Naive thymus-derived CD4-positive, alpha-beta T cell (primary cell): ENCODE measurements around the gene KLHDC9. TPM values are rescaled to one million over a fixed set of nuclear protein-coding genes. Genes with fewer than 3 reads are reported as not detected.
A peak's percentile ranks its signal among the peaks of the same experiment; 100 is the strongest.

ENCODE experiments used
- ATAC-seq: fragments of 150-1000 bp; cut with Tn5 transposase; 2 replicates; pipeline ENCODE4 v1.10.0; 2021; ENCODE audit warnings: mild to moderate bottlenecking, moderate library complexity
- CTCF ChIA-PET: fragments of 350-600 bp; sonication (Branson Sonifier 250); formaldehyde crosslinking; loops from one replicate; lab custom pipeline; 2021; ENCODE audit warnings: antibody characterized with exemption; lab: Charles Lee
- POLR2A ChIA-PET: fragments of 350-600 bp; sonication (Branson Sonifier 250); formaldehyde crosslinking; loops from one replicate; lab custom pipeline; 2021; ENCODE audit warnings: antibody characterized with exemption, inconsistent platforms; lab: Charles Lee
- DNase-seq, 9 donors: peaks; one replicate each; pipeline versions ENCODE4 v3.0.0 to v3.0.0-alpha.2; 2020 to 2022; ENCODE audit warnings: mixed read lengths in 1 of 9
- H3K27ac ChIP-seq: one replicate; pipeline ENCODE4 v1.7.0; 2013; ENCODE audit warnings: mild to moderate bottlenecking, low read depth, low read length, moderate library complexity
- H3K27me3 ChIP-seq, 2 donors: one replicate each; pipeline ENCODE4 v1.7.0; 2013; ENCODE audit warnings: low read length in 2 of 2, mild to moderate bottlenecking in 2 of 2, moderate library complexity in 2 of 2; ENCODE audit not compliant: control insufficient read depth in 2 of 2, insufficient read depth in 2 of 2
- H3K36me3 ChIP-seq, 3 experiments: 1 replicate in 2 of 3; 2 replicates in 1 of 3; pipeline ENCODE4 v1.7.0; 2013; ENCODE audit warnings: low read length in 3 of 3, mild to moderate bottlenecking in 3 of 3, moderate library complexity in 1 of 3; ENCODE audit not compliant: insufficient read depth in 3 of 3, control insufficient read depth in 2 of 3
- H3K4me1 ChIP-seq, 2 donors: one replicate each; pipeline ENCODE4 v1.7.0; 2013; ENCODE audit warnings: low read length in 2 of 2, mild to moderate bottlenecking in 2 of 2, moderate library complexity in 1 of 2; ENCODE audit not compliant: control insufficient read depth in 2 of 2, insufficient read depth in 2 of 2
- H3K4me3 ChIP-seq: 2 replicates; pipeline ENCODE4 v1.7.0; 2013; ENCODE audit warnings: mild to moderate bottlenecking, low read length
- H3K9me3 ChIP-seq, 3 experiments: 1 replicate in 2 of 3; 2 replicates in 1 of 3; pipeline ENCODE4 v1.7.0; 2013; ENCODE audit warnings: low read length in 3 of 3; ENCODE audit not compliant: control insufficient read depth in 2 of 3
- H3K27ac Mint-ChIP-seq, 9 donors: one replicate each; pipeline ENCODE4 v1.8.0; 2020 to 2022; ENCODE audit warnings: mixed read lengths in 9 of 9, mild to moderate bottlenecking in 8 of 9, moderate library complexity in 5 of 9, inconsistent platforms in 2 of 9
- H3K27me3 Mint-ChIP-seq, 5 donors: one replicate each; pipeline ENCODE4 v1.8.0; 2021 to 2022; ENCODE audit warnings: mixed read lengths in 5 of 5, mild to moderate bottlenecking in 1 of 5
- H3K36me3 Mint-ChIP-seq, 5 donors: one replicate each; pipeline ENCODE4 v1.8.0; 2020 to 2022; ENCODE audit warnings: mixed read lengths in 5 of 5, mild to moderate bottlenecking in 3 of 5, inconsistent platforms in 1 of 5
- H3K4me1 Mint-ChIP-seq, 7 donors: one replicate each; pipeline ENCODE4 v1.8.0; 2020 to 2022; ENCODE audit warnings: mixed read lengths in 7 of 7, mild to moderate bottlenecking in 3 of 7, inconsistent platforms in 1 of 7
- H3K4me3 Mint-ChIP-seq, 10 donors: one replicate each; pipeline ENCODE4 v1.8.0; 2020 to 2022; ENCODE audit warnings: mild to moderate bottlenecking in 10 of 10, mixed read lengths in 10 of 10, moderate library complexity in 6 of 10, inconsistent platforms in 2 of 10
- H3K9me3 Mint-ChIP-seq, 11 donors: one replicate each; pipeline ENCODE4 v1.8.0; 2020 to 2022; ENCODE audit warnings: mixed read lengths in 11 of 11, mild to moderate bottlenecking in 4 of 11, inconsistent platforms in 1 of 11, moderate library complexity in 1 of 11
- intact Hi-C, 2 donors: fragments of 100-400 bp; cut with micrococcal nuclease; formaldehyde crosslinking; loops; one replicate each; pipeline ENCODE4 v1.15.1; 2023
- polyA plus RNA-seq, 2 donors: library from polyadenylated mRNA; unstranded; fragments of 300-500 nt; fragmentation: Illumina TruSeq; gene quantifications; one replicate each; pipeline ENCODE4 v1.2.3, GENCODE V29; 2021
- total RNA-seq, 6 experiments: library from RNA in 5 of 6; stranded (reverse) in 5 of 6; gene quantifications; 1 replicate in 5 of 6; 2 replicates in 1 of 6; pipeline ENCODE4 v1.2.3 and lab custom pipeline; 2021 to 2026

Gene KLHDC9
- total and polyA plus RNA-seq, 7 experiments from 2014 or later: 0.40 to 1.1 (median 0.74) TPM; not detected in 4

GRCh38 chr1:161089938-161090337 is 8.2 kb upstream of the KLHDC9 start:
- no peaks in the 10 kb centered on the region for H3K36me3 ChIP-seq
- no peak for ATAC-seq
- Mint-ChIP-seq H3K36me3 (no peaks in the 10 kb centered on the region), H3K27me3 (peaks cover 0 to 4% (median 0%) of the 10 kb centered on the region in 5 donors), H3K9me3 (peaks cover 0 to 5% (median 0%) of the 10 kb centered on the region in 11 donors), H3K4me3 (no peak overlapping the region), H3K27ac (no peak overlapping the region), H3K4me1 (peaks cover 6 to 40% (median 17%) of the 10 kb centered on the region in 7 donors)
- no peaks in the 10 kb centered on the region for H3K4me1 ChIP-seq
- H3K27ac ChIP-seq: no peak overlapping the region
- CTCF ChIA-PET: interaction anchor here (0.6 kb wide), 2 partner anchors 17 to 52 kb away, joined by 3 read pairs; no protein-coding TSS in a partner anchor
- POLR2A ChIA-PET: interaction anchor here (0.6 to 1.1 kb wide), 3 partner anchors 10 to 865 kb away, joined by 3 read pairs; no protein-coding TSS in a partner anchor
- no peak overlapping the region for H3K4me3 ChIP-seq
- DNase-seq: no peak
- intact Hi-C loops: no loop called here
- no peaks in the 10 kb centered on the region for H3K27me3 ChIP-seq
- no peaks in the 10 kb centered on the region for H3K9me3 ChIP-seq

GRCh38 chr1:161090617-161091016 is 7.5 kb upstream of the KLHDC9 start:
- H3K9me3 Mint-ChIP-seq: peaks cover 0 to 5% (median 0%) of the 10 kb centered on the region in 11 donors
- CTCF ChIA-PET: interaction anchor here (0.6 kb wide), 1 partner anchor 66 kb away, joined by 4 read pairs; no protein-coding TSS in a partner anchor
- H3K27me3 Mint-ChIP-seq: peaks cover 0 to 6% (median 0%) of the 10 kb centered on the region in 5 donors
- no peak overlapping the region for H3K4me3 Mint-ChIP-seq
- H3K36me3 Mint-ChIP-seq: no peaks in the 10 kb centered on the region
- DNase-seq (peak in 3 of 9 donors; percentile 17 to 30 (median 22)), ATAC-seq (peak; percentile 42)
- H3K27ac Mint-ChIP-seq: peak overlapping the region in 1 of 9 donors; percentile 36
- intact Hi-C loops: no loop called here
- H3K27ac ChIP-seq: no peak overlapping the region
- H3K4me1 Mint-ChIP-seq: peaks cover 6 to 45% (median 17%) of the 10 kb centered on the region in 7 donors
- no peaks in the 10 kb centered on the region for H3K27me3 ChIP-seq
- POLR2A ChIA-PET: interaction anchor here (1.1 kb wide), 1 partner anchor 10 kb away, joined by 3 read pairs; no protein-coding TSS in a partner anchor
- H3K36me3 ChIP-seq: no peaks in the 10 kb centered on the region
- H3K4me1 ChIP-seq: no peaks in the 10 kb centered on the region
- H3K9me3 ChIP-seq: no peaks in the 10 kb centered on the region
- H3K4me3 ChIP-seq: no peak overlapping the region

- POLR2A ChIA-PET: no interaction called here
- H3K36me3 ChIP-seq: no peaks in the 10 kb centered on the region
- ATAC-seq: no peak
- H3K9me3 ChIP-seq: no peaks in the 10 kb centered on the region
- Mint-ChIP-seq H3K9me3 (peaks cover 0 to 2% (median 0%) of the 10 kb centered on the region in 11 donors), H3K36me3 (no peaks in the 10 kb centered on the region), H3K4me1 (peaks cover 6 to 46% (median 13%) of the 10 kb centered on the region in 7 donors), H3K27ac (no peak overlapping the region), H3K27me3 (peaks cover 0 to 7% (median 0%) of the 10 kb centered on the region in 5 donors), H3K4me3 (no peak overlapping the region)
- H3K27me3 ChIP-seq: no peaks in the 10 kb centered on the region
- DNase-seq: no peak
- H3K27ac ChIP-seq: no peak overlapping the region
- intact Hi-C loops: no loop called here
- H3K4me1 ChIP-seq: no peaks in the 10 kb centered on the region
- no peak overlapping the region for H3K4me3 ChIP-seq
- CTCF ChIA-PET: interaction anchor here (0.6 kb wide), 1 partner anchor 67 kb away, joined by 4 read pairs; no protein-coding TSS in a partner anchor
Measured at GRCh38 chr1:161091093-161091492, 7.1 kb upstream of the KLHDC9 start.

- ATAC-seq (no peak), DNase-seq (no peak)
- Histone ChIP-seq H3K4me1 (peaks cover 0 to 2% of the 10 kb centered on the region in 2 donors), H3K36me3 (no peaks in the 10 kb centered on the region), H3K27ac (no peak overlapping the region), H3K27me3 (no peaks in the 10 kb centered on the region), H3K9me3 (no peaks in the 10 kb centered on the region), H3K4me3 (no peak overlapping the region)
- ChIA-PET POLR2A (interaction anchor here (0.6 to 1.2 kb wide), 2 partner anchors 10 to 22 kb away, joined by 3 read pairs; partner anchors contain the start of gene ARHGAP30), CTCF (interaction anchor here (3.7 kb wide), 1 partner anchor 94 kb away, joined by 20 read pairs; no protein-coding TSS in a partner anchor)
- Mint-ChIP-seq H3K4me1 (peaks cover 11 to 54% (median 19%) of the 10 kb centered on the region in 7 donors), H3K9me3 (peaks cover 0 to 4% (median 0%) of the 10 kb centered on the region in 11 donors), H3K36me3 (no peaks in the 10 kb centered on the region), H3K27me3 (peaks cover 0 to 9% (median 0%) of the 10 kb centered on the region in 5 donors), H3K27ac (no peak overlapping the region), H3K4me3 (no peak overlapping the region)
- intact Hi-C loops: no loop called here
Measured at GRCh38 chr1:161091796-161092507, 6.2 kb upstream of the KLHDC9 start.

GRCh38 chr1:161092621-161093028 is 5.5 kb upstream of the KLHDC9 start:
- intact Hi-C loops: no loop called here
- CTCF ChIA-PET: interaction anchor here (0.6 to 3.7 kb wide), 4 partner anchors 8 to 95 kb away, joined by 3 to 20 read pairs (median 3); no protein-coding TSS in a partner anchor

GRCh38 chr1:161094481-161094880 is 3.7 kb upstream of the KLHDC9 start:
- ATAC-seq: no peak
- Mint-ChIP-seq H3K4me1 (peaks cover 23 to 63% (median 36%) of the 10 kb centered on the region in 7 donors), H3K36me3 (peaks cover 0 to 5% (median 0%) of the 10 kb centered on the region in 5 donors), H3K27me3 (peaks cover 0 to 12% (median 0%) of the 10 kb centered on the region in 5 donors), H3K4me3 (no peak overlapping the region), H3K27ac (peak overlapping the region in 4 of 9 donors; percentile 30 to 95 (median 70)), H3K9me3 (peaks cover 0 to 10% (median 0%) of the 10 kb centered on the region in 11 donors)
- Histone ChIP-seq H3K4me1 (peaks cover 9 to 11% of the 10 kb centered on the region in 2 donors), H3K4me3 (no peak overlapping the region), H3K27ac (no peak overlapping the region), H3K36me3 (peaks cover 0 to 2% (median 0%) of the 10 kb centered on the region in 3 experiments), H3K9me3 (no peaks in the 10 kb centered on the region), H3K27me3 (no peaks in the 10 kb centered on the region)
- DNase-seq: no peak
- ChIA-PET CTCF (interaction anchor here (0.6 to 7.4 kb wide), 6 partner anchors 23 to 287 kb away, joined by 3 to 120 read pairs (median 6); partner anchors contain the start of gene ARHGAP30), POLR2A (interaction anchor here (0.8 to 7.4 kb wide), 2 partner anchors 52 to 71 kb away, joined by 3 to 106 read pairs; partner anchors contain the start of genes TSTD1 and USF1)
- intact Hi-C loops: no loop called here

More at GRCh38 chr1:161092621-161093028, 5.5 kb upstream of the KLHDC9 start:
- Histone ChIP-seq H3K9me3 (no peaks in the 10 kb centered on the region), H3K36me3 (no peaks in the 10 kb centered on the region), H3K27ac (no peak overlapping the region), H3K4me3 (no peak overlapping the region), H3K27me3 (no peaks in the 10 kb centered on the region), H3K4me1 (peaks cover 5 to 7% of the 10 kb centered on the region in 2 donors)
- Mint-ChIP-seq H3K9me3 (peaks cover 0 to 6% (median 0%) of the 10 kb centered on the region in 11 donors), H3K27me3 (peaks cover 0 to 11% (median 0%) of the 10 kb centered on the region in 5 donors), H3K36me3 (peaks cover 0 to 3% (median 0%) of the 10 kb centered on the region in 5 donors), H3K27ac (peak overlapping the region in 2 of 9 donors; percentile 25 to 47), H3K4me3 (peak overlapping the region in 1 of 10 donors; percentile 1), H3K4me1 (peaks cover 18 to 58% (median 26%) of the 10 kb centered on the region in 7 donors)
- POLR2A ChIA-PET: interaction anchor here (0.6 to 1.2 kb wide), 3 partner anchors 11 to 24 kb away, joined by 3 to 4 read pairs (median 3); partner anchors contain the start of gene ARHGAP30
- ATAC-seq (no peak), DNase-seq (peak in 1 of 9 donors; percentile 65)
